ENCODE results near the gene TRIM52.

TRIM52 gene

DNA sequence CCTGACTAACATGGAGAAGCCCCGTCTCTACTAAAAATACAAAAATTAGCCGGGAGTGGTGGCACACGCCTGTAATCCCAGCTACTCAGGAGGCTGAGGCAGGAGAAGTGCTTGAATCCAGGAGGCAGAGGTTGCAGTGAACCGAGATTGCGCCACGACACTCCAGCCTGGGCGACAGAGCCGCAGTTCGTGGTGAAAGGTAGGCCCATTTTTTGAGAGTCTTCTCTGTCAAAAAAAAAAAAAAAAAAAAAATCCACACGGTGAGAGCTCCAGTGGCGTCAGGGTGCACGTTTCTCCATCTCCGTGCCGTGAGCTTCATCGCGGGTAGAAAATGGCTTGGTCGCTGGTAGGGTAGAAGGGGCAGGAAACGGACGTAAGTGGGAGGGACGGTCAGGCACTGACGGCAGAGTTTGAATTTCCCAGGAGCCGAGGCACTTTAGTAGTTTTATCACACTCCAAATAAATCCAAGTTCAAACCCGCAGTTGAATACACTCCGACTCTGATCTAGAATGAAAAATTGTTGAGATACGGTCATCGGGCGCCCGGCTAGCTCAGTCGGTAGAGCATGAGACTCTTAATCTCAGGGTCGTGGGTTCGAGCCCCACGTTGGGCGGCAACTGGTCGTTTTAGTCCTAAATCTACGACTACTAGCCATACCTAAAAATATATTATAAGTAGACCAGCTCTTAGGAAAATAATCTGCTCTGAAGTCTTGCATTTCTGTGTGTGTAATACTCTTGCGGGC is 53.6 kb downstream of the TRIM52 start:
- DNase-seq (ENCODE audit: low read depth), result peak; percentile 85
- H3K4me3 ChIP-seq (ENCODE audit: low read depth, low read length), result peak overlapping the region; percentile 65
- peak; percentile 29 for TF ChIP-seq POLR2A (IDR thresholded peaks at IDR 0.05; ENCODE audit: extremely low read depth, insufficient read length)
- TF ChIP-seq MYC (IDR thresholded peaks at IDR 0.05; ENCODE audit: low read depth, low read length), result no peak; the same call in 1 of the 2 replicates
- TF ChIP-seq, protein P1, sequence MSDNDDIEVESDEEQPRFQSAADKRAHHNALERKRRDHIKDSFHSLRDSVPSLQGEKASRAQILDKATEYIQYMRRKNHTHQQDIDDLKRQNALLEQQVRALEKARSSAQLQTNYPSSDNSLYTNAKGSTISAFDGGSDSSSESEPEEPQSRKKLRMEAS (IDR thresholded peaks at IDR 0.05; ENCODE audit: low read depth, low read length), result 0 out of 2 replicates have a peak, but pooled peaks have one; percentile 15
- TF ChIP-seq, protein P2, sequence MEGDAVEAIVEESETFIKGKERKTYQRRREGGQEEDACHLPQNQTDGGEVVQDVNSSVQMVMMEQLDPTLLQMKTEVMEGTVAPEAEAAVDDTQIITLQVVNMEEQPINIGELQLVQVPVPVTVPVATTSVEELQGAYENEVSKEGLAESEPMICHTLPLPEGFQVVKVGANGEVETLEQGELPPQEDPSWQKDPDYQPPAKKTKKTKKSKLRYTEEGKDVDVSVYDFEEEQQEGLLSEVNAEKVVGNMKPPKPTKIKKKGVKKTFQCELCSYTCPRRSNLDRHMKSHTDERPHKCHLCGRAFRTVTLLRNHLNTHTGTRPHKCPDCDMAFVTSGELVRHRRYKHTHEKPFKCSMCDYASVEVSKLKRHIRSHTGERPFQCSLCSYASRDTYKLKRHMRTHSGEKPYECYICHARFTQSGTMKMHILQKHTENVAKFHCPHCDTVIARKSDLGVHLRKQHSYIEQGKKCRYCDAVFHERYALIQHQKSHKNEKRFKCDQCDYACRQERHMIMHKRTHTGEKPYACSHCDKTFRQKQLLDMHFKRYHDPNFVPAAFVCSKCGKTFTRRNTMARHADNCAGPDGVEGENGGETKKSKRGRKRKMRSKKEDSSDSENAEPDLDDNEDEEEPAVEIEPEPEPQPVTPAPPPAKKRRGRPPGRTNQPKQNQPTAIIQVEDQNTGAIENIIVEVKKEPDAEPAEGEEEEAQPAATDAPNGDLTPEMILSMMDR (IDR thresholded peaks at IDR 0.05; ENCODE audit: low read depth, low read length), result no peak

DNA sequence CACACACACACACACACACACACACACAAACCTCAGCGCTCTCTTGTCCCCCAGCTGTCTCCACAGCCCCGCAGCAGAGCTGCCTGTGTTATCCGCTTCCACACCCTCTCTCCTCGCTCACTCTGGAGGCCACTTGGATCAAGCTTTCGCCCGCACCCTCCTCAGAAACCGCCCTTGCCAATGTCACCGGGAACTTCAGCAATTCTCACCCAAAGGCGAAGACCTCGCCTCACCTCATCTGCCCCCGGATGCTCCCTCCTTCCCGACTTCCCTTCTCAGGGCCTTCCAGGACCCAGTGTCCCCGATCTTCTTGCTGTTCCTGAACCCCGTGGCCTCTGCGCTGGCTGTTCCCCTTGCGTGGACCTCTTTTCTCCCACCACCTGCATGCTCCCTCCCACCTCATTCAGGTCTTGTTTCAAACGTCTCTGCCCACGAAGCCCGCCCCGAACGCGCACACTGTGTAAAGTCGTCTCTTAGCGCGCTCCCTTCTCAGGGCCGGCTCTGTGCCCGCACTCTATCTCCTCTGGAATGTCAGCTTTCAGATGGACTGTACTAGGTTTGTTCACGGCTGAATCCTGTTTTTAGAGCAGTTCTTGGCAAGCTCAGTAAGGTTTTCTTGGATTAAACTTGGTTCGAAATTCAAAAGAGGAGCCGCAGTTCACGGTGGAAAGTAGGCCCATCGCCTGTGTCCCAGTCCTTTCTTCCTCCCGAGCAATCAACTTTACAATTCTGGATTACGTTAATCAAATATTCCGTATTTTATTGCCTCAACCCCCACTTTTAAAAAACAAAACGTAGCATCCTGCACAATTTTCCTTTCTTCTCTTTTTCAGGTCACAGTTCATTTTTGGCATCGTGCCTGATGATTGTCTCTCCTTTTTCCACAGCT is 54.9 kb downstream of the TRIM52 start:
- H3K4me3 ChIP-seq (ENCODE audit: low read depth, low read length), result peak overlapping the region; percentile 46
- TF ChIP-seq, protein P2 (IDR thresholded peaks at IDR 0.05; ENCODE audit: low read depth, low read length), result no peak
- TF ChIP-seq, protein P1 (IDR thresholded peaks at IDR 0.05; ENCODE audit: low read depth, low read length), result no peak
- TF ChIP-seq POLR2A (IDR thresholded peaks at IDR 0.05; ENCODE audit: extremely low read depth, insufficient read length) (no peak), MYC (IDR thresholded peaks at IDR 0.05; ENCODE audit: low read depth, low read length) (no peak)
- DNase-seq (ENCODE audit: low read depth), result no peak
